HUDEP-2 (cell line): Measurements from ENCODE around the gene JPT2.
"Not testable (repeated sequence)": the region's sequence is repeated elsewhere in the genome, so short reads cannot be mapped to it uniquely, and the experiment has no call there.

ENCODE experiments used
- DNase-seq, 76 experiments: peaks; one replicate each; lab custom pipeline; 2025; ENCODE audit not compliant: unreplicated experiment in 76 of 76; lab: John Stamatoyannopoulos, UW

The JPT2 gene

GRCh38 chr16:1705688-1706385 is 27.8 kb downstream of the JPT2 start, which contains the start of gene MAPK8IP3:
TSS of gene MAPK8IP3 (plus strand) at chr16:1706195. CDS start at chr16:1706340, 145 bp downstream.
- peak in 73 of 76 experiments; percentile 37 to 95 (median 83) for DNase-seq

- peak in 19 of 76 experiments; percentile 8 to 56 (median 42) for DNase-seq
Measured at GRCh38 chr16:1706386-1707192, 28.5 kb downstream of the JPT2 start.

- DNase-seq = peak in 32 of 76 experiments; percentile 6 to 48 (median 22)
Measured at GRCh38 chr16:1707193-1707790, 29.2 kb downstream of the JPT2 start.

- no peak for DNase-seq
Measured at GRCh38 chr16:1708083-1708767, 30.1 kb downstream of the JPT2 start.

- DNase-seq = peak in 66 of 76 experiments; percentile 4 to 80 (median 58)
Measured at GRCh38 chr16:1708768-1709180, 30.7 kb downstream of the JPT2 start.

- DNase-seq = no peak
Measured at GRCh38 chr16:1709356-1709755, 31.3 kb downstream of the JPT2 start.

GRCh38 chr16:1710811-1711507 is 32.9 kb downstream of the JPT2 start:
- no peak for DNase-seq

GRCh38 chr16:1712791-1713261 is 34.7 kb downstream of the JPT2 start:
- no peak for DNase-seq

GRCh38 chr16:1713331-1713730 is 35.3 kb downstream of the JPT2 start:
- DNase-seq = no peak

GRCh38 chr16:1713933-1714332 is 35.9 kb downstream of the JPT2 start:
- DNase-seq = no peak

GRCh38 chr16:1715220-1715619 is 37.1 kb downstream of the JPT2 start:
- no peak for DNase-seq

GRCh38 chr16:1718236-1718635 is 40.2 kb downstream of the JPT2 start:
- not testable (repeated sequence) for DNase-seq

- not testable (repeated sequence) for DNase-seq
Measured at GRCh38 chr16:1719559-1720229, 41.6 kb downstream of the JPT2 start.

- DNase-seq = no peak
Measured at GRCh38 chr16:1721372-1721771, 43.3 kb downstream of the JPT2 start.

GRCh38 chr16:1723450-1724147 is 45.5 kb downstream of the JPT2 start:
- peak in 40 of 76 experiments; percentile 3 to 59 (median 20) for DNase-seq

GRCh38 chr16:1724491-1724890 is 46.4 kb downstream of the JPT2 start:
- DNase-seq = no peak

GRCh38 chr16:1726661-1727502 is 48.8 kb downstream of the JPT2 start:
- no peak for DNase-seq
